NCI-H2196 (cell line): ENCODE data around the gene BCAS3.

Source experiments
- DNase-seq: peaks from one replicate; lab custom pipeline; 2025; ENCODE audit not compliant: unreplicated experiment; lab: John Stamatoyannopoulos, UW

The BCAS3 gene

DNA sequence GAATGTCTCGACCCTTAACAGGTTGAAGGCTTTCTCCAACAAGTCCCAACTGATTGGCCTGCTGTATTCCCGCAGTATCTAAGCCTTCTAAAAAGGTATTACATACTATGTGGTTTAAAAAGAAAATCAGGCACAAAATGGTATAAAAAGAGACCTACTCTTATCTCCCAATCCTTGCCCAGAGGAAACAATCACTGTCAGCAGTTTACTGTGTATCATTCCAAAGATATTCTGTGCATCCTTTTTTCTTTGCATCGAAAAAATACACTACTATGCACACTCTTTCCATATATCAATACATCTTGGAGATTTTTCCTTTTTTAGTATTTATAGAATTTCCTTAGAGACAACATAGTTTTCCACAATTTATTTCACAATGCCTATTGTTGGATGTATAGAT lies 603.2 kb downstream of the BCAS3 start:
- no peak for DNase-seq

- no peak for DNase-seq
These were observed 604.7 kb downstream of the BCAS3 start for GRCh38 chr17:61282377-61282776.

DNA sequence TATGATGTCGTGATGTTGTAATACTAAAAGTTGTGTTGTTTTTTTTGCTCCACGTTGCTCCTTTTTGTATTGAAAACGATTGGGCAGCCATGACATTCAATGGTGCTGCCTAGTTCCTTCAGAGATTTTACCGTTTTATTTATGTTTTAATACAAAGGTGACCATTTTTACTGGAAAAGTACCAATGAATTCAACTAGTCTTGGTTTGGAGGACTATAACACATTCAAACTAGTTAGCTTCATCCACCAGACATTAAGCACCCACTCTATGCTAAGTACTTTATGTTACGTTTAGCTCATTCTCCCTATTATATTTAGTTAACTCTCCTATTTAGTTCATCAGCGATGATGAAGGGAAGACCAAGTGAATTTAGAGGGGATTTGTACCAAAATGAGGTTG lies 605.4 kb downstream of the BCAS3 start:
- DNase-seq: no peak

DNA sequence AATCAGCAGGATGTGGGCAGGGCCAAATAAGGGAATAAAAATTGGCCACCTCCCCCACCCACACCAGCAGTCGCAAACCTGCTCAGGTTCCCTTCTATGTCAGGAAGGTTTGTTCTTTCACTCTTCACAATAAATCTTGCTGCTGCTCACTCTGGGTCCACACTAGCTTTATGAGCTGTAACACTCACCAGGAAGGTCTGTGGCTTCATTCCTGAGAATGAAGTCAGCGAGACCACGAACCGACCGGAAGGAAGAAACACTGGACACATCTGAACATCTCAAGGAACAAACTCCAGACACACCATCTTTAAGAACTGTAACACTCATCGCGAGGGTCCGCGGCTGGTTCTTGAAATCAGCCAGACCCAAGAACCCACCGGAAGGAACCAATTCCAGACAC lies 606.5 kb downstream of the BCAS3 start:
- DNase-seq: no peak

- DNase-seq: no peak
These were observed 607.1 kb downstream of the BCAS3 start for GRCh38 chr17:61284746-61285145.

DNA sequence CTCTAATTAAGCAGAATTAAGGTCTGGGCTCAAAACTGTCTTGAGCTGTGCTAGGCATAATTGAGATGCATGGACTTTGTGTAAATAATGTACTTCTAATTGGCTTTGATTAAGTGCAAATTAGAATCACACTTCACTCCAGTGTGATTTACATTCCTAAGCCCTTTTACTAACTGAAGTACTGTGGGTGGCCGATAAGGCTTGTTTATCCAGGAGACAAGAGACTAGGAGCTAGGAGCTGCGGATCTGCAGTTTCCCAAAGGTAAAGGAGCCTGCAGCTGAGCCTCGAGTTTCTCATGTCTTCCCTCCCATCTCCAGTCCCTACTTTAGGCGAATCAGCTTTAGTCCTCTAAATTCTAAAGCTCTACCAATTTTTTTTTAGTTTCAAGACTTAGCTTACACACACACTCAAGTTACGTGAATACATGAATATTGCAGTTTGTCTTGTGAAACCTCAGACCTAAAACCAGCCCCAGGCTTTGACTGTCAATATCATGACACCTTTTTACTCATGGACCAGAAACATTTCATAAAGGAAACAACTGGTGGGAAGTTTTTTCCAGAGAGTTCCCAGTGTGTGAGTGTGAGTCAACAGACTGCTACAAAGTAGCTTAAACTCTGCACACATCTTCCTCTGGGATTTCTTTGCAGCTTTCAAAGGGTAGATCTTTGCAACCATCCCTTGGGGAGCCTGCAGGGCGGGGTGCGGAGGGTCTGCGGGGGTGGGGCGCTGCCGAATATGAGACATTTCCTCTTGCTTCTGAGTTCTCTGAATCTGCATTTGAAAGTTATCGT lies 608.1 kb downstream of the BCAS3 start:
- DNase-seq: no peak

GRCh38 chr17:61286449-61286848 lies 608.8 kb downstream of the BCAS3 start:
- DNase-seq: no peak

GRCh38 chr17:61289408-61290385 lies 612.0 kb downstream of the BCAS3 start:
- DNase-seq: no peak

DNA sequence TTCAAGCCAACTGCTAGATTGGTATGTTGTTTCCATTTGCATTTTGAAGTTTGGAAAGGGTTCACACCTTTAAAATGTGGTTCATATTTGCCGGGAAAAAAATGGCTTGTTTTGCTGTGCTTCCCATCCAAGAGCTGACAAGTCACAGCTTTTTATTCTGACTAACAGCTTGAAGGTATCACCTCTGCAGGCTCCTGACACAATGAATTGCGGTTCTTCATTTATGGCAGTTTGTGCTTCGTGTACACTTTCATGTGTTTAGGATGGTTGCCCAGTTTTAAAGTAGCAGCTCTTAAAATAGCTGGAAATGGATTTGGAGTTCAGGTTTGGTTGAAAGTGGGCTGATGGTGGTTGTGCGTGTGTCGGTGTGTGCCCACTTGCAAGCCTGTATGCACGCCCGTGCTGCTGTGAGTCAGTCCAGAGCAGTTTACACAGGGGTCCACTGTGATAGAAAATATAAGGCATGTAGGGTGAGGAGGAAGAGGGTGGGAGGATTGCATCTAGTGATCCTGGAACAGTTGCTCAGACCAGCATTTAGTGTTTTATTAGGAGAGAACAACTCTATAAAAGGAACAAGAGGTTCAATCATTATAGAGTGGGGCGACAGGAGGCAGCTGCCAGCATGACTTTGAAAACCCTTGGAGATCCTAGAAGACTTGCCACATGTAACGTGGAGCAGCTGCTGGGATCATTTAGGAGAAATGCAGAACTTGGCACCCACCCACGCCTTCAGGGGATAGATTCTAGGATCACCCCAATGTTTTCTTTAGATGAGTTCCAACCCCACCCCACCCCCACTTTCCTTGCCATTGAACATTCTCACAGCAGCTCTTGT lies 614.0 kb downstream of the BCAS3 start:
- no peak for DNase-seq

- DNase-seq: no peak
These were observed 616.6 kb downstream of the BCAS3 start for GRCh38 chr17:61294286-61294685.

GRCh38 chr17:61294777-61295176 lies 617.1 kb downstream of the BCAS3 start:
- DNase-seq: no peak

DNA sequence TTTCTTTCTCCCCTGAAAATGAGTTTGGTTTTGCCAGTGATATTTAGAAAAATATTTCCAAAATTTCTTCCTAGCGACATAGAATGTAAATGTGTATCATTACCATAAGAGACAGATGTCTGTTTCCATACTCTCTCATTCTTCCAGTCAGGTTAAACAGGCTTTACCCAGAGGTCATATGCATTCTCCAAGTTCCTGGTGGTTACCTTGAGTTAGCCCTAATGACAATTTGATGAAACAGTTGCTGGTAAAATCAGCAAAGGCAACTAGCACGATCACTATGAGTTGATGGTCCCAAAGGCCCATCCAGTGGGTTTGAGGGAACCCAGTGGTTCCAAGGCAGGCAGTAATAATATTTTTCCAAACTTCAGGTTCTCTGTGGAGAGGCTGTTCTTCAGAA lies 618.4 kb downstream of the BCAS3 start:
- DNase-seq: no peak

DNA sequence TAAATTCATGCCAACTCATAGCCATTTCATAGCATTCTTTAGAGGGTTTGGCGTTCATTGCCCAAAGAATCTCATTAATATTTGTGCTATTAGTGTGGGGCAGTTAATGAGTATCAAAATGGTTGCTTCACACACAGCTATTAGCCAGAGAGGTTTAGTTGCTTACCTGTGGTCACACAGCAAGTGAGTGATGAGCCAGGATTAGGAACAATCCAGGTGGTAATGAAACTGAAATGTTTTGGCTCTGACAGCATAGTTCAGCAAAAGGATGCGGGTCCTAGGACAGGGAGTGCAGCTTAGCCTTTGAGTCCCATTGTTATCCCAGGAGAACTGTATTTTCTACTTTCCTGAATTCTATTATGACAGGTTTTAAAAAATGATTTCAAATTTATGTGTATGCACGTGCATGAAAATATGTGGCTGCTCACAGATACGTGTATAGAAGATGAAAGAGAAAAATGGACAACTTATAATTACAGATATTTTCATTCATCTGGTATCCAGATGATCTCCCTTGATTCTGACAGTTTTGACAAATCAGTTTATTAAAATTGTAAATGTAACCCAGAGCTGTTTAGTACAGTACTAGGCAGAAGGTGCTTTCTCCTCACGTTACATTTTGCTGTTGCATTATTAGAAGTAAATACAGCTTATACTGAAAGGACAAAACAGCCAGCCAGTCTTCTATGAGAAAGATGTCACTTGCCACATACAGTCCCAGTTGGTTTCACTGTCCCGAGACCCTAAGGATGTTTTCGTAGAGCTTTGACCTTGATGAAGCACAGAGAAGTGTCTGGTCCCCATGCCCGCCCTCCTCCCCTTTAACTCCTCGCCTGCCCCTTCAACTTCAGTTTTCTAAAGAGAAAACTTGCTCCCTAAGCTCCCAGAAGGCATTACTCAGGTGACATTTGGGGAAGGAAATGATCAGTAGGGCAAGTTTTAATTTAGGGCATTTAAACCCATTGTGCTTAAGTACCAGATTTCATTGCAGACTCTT lies 622.2 kb downstream of the BCAS3 start:
- DNase-seq: no peak

DNA sequence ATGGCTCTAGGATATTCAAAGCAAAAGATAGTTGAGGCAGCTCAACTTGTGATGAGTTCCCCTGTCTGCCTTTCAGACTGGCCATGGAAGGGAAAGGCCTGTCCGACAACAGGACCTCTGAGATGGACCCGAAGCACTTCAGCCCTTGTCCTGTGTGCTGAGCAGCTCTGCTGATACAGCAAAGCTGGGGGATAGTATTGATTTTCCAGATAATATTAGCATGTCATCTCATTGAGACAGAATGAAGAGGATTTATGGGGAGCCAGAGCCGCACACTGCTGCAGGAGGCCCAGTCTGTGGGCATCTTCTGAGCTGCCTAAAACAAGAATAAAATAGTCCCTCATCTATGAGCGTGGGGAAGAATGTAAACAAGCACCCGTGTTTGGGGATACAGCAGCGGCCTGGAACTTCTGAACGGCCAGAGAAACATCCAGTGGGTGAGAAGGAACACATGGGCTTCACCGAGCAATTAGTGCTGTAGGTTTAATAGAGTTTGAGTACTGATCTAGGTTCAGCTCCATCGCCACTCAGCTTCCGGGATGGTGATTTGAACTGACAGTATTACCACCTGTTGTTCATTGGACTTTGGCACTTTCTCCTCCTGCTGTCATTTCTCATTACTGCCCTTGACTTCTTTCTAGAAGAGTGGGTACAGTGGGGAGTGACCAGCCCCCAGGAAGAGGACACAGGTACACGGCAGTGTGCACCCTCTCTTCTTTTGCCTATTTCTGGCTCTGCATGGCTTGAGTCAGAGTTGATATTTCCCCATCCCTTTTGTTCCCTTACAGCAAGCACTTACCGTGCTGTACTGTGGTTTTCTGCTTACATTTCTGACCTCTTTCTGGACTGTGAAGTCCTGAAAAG lies 625.5 kb downstream of the BCAS3 start:
- DNase-seq: no peak

- no peak for DNase-seq
These were observed 626.1 kb downstream of the BCAS3 start for GRCh38 chr17:61303817-61304096.

DNA sequence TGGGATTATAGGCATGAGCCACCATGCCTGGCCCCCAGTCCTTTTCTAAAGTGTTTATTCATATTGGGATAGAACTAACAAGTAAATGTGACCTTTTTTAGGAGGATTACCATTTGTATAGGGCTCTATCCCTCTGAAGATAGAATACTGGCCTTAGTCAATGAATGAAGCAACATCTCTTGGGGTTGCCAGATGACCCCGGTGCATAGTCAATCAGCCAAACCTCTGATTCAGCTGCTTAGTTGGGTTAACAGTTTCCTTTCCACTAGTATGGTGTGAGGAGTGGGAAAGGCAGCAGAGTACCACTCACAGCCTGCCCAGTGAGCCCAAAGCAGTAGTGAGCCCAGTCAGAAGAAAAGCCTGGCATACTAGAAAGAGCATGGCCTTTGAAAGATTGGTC lies 627.4 kb downstream of the BCAS3 start:
- DNase-seq: no peak

- DNase-seq: no peak
These were observed 628.4 kb downstream of the BCAS3 start for GRCh38 chr17:61306003-61306402.

- no peak for DNase-seq
These were observed 630.5 kb downstream of the BCAS3 start for GRCh38 chr17:61307905-61308886.
